NOMO-1 treated with DMSO at 0.1 percent for 48 hours (cell line): ENCODE data around the gene JKAMP.
"Not testable (repeated sequence)": the region's sequence is repeated elsewhere in the genome, so short reads cannot be mapped to it uniquely, and the experiment has no call there.

Experiments
- DNase-seq: peaks from one replicate; lab custom pipeline; 2025; ENCODE audit not compliant: unreplicated experiment; lab: John Stamatoyannopoulos, UW

Gene JKAMP, protein sequence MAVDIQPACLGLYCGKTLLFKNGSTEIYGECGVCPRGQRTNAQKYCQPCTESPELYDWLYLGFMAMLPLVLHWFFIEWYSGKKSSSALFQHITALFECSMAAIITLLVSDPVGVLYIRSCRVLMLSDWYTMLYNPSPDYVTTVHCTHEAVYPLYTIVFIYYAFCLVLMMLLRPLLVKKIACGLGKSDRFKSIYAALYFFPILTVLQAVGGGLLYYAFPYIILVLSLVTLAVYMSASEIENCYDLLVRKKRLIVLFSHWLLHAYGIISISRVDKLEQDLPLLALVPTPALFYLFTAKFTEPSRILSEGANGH

DNA sequence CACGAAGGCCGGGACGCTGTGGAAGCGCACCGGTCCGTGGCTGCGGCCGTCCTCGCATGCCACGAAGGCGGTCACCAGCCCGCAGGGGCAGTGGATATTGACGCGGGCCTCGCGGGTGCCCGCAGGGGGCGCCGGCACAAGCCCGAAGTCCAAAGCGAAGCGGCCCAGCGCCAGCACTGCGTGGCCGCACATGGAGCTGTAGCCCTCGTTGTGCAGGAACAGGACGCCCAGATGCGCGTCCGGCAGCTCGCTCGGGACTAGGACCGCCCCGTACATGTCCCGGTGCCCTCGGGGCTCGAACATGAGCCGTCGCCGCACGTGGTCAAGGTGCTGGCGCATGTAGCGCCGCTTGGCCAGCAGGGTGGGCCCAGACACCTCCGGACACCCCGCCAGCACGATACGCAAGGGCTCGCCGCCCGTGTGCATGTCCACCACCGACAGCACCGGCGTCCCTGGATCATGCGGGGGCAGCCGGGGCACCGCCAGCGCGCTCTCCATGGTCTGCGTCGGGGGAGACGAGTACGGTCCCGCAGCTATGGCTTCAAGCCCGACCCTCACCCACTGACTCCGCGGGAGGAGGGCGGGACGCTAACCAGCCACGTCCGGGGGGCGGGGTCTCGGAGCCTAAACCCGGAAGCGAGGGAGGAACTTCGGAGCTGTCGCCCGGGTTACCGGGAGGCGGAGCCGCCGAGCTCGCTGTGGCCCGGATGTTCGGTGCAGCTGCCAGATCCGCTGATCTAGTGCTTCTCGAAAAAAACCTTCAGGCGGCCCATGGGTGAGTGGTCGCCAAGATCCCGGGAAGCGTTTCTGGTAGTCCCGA lies at the start of gene JKAMP, which contains the start of gene L3HYPDH:
JKAMP (plus strand) TSS at position 699 of the 820 bp plus-strand sequence; CDS start at position 772, 73 bp downstream.
L3HYPDH (minus strand) TSS at position 590 of the 820 bp plus-strand sequence; CDS start at position 498, 92 bp downstream.
- peak; percentile 89 for DNase-seq

DNA sequence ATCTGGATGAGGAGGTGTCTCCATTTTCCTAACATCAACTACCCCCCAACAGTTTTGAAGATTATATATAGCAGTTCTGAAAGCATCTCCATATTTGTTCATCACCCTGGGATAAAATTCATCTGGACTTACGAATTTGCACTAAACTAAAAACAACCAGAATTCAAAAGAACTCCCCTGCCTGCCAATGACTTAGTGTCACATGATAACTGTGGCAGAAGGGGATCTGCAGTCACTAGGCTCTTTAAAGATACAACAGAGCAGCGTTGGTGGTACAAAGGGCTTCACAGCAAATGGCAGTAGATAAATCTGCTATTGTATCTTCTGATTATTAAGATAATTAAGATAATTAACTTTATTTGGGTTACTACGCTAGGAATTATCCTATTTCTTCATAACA lies 49.2 kb upstream of the JKAMP start:
- no peak for DNase-seq

DNA sequence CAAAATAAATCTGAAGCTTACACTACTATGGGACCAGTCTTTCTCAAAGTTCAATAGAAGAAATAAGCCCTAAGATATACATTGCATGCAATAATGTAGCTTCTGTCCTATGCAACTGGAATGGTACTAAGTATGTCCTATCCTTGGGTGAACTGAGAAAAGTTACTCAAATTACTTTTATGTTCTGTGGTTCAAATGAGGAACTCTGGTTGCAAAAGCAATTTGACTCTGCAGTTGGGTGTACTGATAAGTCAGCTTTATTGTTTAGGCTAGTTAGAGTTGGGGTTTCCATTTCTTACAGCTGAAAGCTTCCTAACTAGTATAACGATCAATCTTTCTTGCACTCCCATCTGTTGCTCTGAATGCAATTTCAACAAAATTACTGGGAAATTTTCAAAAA lies 48.3 kb upstream of the JKAMP start:
- peak; percentile 84 for DNase-seq

DNA sequence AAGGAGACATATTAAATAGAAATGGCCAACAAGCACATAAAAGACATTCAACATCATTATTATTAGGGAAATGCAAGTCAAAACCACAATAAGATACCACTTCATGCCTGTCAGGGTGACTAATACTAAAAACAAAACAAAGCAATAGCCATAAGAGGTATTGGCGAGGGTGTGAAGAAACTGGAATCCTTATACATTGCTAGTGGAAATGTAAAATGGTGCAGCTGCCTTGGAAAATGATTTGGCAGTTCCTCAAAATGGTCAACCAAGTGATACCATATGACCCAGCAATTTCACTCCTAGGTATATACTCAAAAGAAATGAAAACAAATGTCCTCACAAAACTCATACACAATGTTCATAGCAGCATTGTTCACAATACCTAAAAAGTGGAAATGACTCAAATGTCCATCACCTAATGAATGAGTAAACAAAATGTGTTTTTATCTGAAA lies 46.1 kb upstream of the JKAMP start:
- DNase-seq: peak; percentile 18

DNA sequence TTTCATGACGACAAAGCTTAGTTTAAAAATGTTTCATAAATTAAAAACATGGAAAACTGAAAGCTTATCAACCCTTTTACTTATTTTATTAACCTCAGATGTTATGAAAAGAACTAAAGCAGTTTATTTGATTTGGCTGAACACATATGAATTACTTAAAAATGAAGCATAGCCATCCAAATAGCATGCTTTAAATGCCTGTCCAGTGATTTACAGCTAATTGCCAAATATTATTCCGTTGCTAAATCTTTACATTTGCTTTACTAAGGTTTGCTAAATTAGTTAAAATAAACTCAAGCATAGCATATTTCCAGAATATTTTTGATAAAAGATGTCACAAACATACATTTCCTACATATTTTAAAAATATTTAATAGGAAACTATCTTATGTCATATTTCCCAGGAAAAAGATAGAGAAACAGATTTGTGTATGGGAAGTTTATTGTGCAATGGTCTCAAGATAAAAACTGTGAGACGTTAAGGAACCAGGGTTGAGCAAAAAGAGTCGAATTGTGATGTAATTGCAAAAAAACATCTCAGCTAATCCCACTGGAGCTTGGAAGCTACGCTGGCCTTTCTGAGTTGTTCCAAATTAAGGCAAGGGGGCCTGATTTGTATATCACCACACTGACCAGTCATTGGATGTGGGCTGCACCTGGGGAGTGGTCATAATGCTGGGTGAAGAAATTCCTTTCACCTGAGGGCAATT lies 44.9 kb upstream of the JKAMP start:
- peak; percentile 46 for DNase-seq

DNA sequence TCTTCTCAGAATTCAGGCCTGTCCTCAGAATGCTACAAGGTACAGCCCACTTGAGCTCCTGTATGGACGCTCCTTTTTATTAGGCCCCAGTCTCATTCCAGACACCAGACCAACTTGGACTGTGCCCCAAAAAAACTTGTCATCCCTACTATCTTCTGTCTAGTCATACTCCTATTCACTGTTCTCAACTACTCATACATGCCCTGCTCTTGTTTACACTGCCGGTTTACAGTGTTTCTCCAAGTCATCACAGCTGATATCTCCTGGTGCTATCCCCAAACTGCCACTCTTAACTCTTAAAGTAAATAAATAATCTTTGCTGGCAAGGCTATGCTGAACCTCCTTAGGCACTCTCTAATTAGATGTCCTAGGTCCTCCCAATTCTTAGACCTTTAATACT lies 35.6 kb upstream of the JKAMP start:
- DNase-seq: not testable (repeated sequence)

DNA sequence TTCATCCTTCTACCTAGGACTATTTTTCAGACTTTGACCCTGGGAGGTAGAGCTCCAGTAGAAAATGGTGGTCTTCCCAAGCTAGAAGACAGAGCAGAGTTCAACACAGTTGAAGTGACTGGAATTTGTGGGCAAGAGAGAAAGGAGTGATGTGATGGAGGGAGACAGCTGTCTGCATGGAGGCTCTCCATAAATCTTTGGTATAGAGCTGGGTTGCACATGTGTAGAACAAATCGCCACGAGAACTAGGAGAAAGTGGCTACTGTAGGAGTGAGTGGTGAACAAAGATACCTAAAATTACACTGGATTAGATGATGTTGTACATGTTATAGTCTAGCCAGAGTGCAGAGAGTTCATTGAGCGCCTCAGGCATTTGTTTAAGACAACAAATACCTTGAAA lies 33.6 kb upstream of the JKAMP start:
- no peak for DNase-seq

DNA sequence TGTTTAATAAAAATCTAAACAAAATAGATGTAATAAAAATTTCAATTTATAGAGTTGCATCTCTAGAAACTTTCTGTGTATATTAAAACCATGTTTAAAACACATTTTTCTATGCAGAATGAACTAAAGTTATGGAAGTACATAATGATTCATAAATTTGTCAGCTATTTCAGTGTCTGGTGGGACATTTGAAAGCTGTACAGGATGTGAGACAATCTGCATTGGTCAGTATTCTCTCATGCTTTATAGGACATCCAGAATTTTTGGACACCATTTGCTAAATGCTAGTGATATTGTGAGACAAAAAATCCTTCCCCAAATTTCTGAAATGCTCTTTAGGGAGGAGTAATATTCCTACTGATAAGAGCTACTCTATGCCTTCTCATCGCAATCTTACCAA lies 32.5 kb upstream of the JKAMP start:
- DNase-seq: no peak

DNA sequence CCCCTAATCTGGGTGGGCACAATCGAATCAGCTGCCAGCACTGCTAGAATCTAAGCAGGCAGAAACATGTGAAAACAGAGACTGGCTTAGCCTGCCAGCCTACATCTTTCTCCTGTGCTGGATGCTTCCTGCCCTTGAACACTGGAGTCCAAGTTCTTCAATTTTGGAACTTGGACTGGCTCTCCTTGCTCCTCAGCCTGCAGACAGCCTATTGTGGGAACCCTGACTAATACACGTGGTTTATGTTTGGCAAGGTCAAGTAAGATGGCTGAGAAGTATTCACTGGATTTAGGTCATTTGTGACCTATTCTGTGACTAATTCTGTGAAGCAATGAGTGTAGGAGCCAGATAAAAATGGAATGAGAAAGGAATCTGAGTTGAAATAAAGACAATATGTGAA lies 30.2 kb upstream of the JKAMP start:
- DNase-seq: no peak

DNA sequence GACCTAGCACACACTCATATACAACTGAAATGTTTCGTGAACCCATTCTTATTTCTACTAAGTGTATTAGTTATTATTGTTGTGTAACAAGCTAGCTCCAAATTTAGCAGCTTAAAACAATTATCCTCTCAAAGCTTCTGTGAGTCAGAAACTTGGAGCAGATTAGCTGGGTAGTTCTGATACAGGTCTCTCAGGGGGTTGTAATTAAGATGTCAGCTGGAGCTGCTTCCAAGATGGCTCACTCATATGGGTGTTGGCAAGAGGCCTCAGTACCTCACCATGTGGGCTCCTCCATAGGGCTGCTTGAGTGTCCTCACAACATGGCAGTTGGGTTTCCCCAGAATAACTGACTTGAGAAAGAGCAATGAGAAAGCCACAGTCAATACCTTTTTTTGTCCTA lies 28.9 kb upstream of the JKAMP start:
- no peak for DNase-seq

DNA sequence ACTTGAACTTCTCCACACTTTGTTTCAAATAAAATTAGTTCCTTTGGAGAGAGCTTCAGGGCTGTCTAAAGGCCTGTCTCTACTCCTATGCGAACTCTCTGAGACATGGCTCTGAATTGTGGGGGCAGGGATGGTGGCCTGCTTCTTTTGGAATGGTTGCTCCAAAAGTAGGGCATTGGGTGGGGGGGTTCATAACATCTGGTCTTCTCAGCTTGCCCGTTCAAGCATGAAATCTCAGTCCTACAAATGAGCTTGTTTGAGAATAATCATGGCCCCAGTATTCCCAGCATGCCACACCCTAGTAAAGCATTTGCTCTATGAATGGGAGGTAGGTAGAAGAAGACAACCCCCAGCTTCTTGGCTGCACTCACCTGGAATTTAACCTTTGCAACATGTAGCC lies 25.8 kb upstream of the JKAMP start:
- DNase-seq: no peak

DNA sequence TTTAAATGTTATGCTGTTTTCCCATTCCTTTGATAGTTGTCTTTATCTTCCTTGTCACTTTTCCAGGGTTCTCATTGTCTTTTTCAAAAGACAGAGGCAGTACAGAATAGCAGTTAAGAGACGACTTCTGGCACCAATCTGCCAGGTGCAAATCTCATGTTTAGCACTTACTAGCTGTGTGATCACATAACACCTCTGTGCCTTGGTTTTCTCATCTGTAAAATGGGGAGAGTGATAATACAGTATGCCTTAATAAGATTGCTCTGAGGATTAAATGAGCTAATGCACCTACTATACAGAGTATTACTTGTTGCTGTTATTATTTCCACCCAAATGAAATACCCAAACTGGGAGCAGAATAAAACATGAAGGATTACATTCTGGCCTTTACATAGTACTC lies 23.9 kb upstream of the JKAMP start:
- DNase-seq: no peak

DNA sequence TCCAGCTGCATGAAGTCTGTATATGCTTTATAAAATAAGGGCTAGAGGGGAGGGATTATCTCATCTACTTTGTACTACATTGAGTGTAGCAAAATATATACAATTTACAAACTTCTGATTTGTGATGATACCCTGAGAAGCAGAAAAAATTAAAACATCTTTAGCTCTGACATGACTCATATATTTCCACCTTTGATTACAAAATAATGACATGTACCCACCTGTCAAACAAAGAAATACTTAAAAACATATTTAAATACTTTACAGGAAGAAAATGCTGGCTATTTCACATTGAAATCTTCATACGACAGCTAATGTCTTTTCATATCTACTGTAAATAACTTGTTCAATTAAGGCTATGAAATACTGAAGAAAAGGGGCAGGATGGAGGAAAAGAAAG lies 22.4 kb upstream of the JKAMP start:
- DNase-seq: no peak

DNA sequence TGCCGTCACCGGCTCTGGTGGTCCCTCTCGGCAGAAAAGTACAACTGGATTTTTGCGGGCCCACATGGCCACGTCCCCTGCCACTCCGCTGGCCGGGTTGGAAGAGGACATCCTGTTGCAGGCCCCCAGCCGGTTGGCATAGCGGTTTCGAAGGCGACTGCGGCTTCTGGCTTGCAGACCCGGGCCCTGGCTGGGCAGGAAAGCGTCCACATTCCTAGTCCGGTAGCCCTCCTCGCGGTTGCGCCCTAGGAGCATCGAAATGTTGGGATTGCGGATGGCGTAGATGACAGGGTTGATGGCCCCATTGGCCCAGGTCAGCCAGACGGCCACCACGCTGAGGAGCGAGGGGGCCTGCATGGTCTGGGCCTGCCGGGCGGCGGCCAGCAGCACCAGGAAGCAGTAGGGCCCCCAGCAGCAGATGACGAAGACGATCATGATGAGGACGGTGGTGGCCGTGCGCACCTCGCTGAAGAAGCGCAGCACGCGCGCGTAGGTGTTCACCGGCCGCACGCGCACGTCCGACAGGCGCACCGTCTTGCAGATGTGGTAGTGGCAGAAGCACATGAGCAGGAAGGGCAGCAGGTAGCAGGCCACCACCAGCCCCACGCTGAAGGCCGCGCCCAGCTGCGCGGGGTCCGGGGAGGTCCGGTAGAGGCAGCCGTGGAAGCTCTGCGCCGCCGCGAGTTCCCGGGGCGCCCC lies 20.4 kb upstream of the JKAMP start:
- no peak for DNase-seq

DNA sequence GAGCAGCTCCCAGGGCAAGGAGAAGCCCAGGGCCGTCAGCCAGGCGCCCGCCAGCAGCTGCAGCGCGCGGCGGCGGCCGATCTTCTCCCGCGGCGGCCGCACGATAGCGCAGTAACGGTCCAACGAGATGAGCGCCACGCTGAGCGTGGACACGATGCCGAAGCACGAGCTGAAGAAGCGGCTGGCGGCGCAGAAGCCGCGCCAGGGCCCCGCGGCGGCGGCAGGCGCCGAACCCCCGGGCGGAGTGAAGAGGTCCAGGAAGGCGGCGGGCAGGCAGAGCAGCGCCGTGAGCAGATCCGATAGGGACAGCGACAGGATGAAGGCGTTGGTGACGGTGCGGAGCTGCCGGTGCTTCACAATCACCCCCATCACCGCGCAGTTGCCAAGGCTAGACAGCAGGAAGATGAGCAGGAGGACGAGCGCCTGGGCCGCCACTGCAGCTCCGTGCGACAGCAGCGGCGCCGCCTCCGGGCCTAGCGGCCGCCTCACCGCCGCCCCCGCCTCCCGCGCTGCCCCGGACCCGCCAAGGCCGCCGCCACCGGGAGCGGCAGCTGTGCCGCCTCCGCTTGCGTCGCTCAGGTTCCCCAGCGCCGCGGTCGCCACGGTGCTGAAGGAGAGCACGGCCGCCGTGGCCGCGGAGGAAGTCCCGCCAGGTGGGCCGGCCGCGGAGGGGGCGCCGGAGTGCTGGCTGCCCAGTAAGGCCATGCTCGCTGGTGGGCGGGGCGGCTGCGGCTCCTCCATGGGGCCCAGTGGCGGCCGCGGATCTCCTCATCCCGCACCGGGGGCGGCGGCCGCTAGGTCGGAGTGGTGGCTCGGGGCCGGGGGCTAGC lies 19.6 kb upstream of the JKAMP start:
- DNase-seq: no peak

DNA sequence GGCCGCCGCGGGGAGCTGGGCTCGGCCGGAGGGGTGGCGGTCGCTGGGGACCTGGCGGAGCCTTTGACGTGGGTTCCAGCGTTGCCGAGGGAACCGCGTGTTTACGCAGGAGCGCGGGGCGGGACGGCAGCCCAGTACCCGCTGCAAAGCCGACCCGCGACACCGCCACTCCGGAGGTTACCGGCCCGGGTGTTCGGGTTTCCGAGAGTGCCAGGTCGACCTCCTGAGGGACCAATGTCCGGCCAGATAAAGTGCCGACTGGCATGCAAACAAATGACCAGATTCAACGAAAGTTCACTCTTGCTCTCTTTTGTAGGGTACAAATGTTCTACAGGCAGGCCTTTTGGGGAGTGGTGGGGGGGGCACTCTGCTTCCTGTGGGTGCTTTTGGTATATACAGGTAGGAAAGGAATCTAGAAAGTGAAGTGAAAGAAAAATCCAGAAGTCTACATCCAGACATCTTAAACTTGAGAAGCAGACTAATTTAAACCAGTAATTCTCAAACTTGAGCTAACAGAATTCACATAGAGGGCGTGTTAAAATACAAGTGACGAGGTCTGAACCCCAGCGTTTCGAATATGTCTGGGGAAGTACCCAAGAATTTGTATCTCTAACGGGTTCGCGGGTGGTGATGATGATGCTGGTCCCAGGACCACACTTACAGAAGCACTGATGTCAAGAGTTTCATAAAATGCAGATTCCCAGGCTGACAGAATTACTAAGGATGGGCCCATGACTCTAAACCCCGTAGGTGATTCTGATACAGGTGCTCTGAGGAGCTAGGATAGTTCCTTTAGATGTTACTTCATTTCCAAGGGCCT lies 18.8 kb upstream of the JKAMP start, which contains the start of gene GPR135:
GPR135 (minus strand) TSS at position 65 of the 820 bp plus-strand sequence. CDS start 154 bp downstream, outside the sequence.
- no peak for DNase-seq

DNA sequence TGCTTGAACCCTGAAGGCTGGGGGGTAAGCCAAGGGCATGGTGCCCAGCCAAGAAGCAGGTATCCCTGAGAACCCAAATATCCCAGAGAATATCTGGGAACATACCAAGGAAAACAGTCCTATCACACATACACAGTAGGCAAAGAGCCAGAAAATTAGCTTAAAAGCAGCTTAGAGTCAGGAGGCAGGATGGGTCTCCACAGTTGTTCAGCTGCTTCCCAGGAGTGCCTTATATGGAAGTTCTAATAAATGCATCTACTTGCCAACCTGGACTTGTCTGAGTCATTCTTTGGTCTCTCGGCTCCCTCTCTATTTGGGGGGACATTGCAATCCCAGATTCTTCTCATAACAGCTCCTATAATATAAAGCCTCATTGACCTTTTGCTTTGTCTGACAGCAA lies 10.1 kb upstream of the JKAMP start:
- no peak for DNase-seq

DNA sequence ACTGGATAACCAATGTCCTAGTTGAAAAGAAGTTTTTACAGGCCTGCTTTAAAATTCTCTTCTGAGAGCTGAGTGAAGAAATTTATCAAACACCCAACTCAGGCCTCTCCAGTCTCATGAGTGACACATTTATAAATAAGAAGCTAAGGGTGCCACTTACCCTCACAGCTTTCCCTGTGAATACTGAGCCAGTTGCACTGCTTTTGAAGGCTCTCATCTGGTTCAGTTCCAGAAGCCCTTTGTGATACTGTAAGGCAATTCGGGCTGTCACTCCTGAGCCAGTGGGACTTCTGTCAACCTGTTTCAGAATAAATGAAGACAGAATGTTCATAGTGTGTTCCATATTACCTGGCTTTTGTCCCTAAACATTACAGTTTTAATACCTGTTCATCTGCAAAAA lies 8.6 kb upstream of the JKAMP start:
- DNase-seq: no peak

DNA sequence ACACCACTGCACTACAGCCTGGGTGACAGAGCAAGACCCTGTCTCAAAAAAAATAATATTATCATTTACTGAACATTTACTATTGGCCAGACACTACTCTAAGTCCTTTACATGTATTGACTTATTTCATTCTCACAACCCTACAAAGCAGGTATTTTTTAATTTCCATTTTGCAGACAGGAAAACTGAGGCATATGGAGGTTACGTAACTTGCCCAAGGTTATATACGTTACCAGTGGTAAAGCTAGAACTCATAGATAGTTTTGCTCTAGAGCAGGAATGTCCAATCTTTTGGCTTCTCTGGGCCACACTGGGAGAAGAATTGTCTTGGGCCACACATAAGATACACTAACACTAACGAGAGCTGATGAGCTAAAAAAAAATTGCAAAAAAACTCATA lies 5.8 kb upstream of the JKAMP start:
- no peak for DNase-seq
